Fibroblast of pulmonary artery (primary cell): ENCODE results near the gene IBTK.
"Not testable (repeated sequence)": the region's sequence is repeated elsewhere in the genome, so short reads cannot be mapped to it uniquely, and the experiment has no call there.

Experiments used
- DNase-seq: peaks from one replicate; pipeline ENCODE4 v3.0.0-alpha.2; 2010; ENCODE audit warnings: low read depth
- H3K4me3 ChIP-seq: replicated peaks from 2 replicates; pipeline ENCODE4 v1.5.1; 2011; ENCODE audit warnings: low read depth, mild to moderate bottlenecking, control low read depth, low read length, moderate library complexity
- TF ChIP-seq, protein P1 (sequence below): IDR thresholded peaks from 2 replicates; pipeline ENCODE4 v1.5.1; 2011; ENCODE audit warnings: mild to moderate bottlenecking, control low read depth, low read length, inconsistent platforms; ENCODE audit errors: missing control alignments

IBTK gene, protein sequence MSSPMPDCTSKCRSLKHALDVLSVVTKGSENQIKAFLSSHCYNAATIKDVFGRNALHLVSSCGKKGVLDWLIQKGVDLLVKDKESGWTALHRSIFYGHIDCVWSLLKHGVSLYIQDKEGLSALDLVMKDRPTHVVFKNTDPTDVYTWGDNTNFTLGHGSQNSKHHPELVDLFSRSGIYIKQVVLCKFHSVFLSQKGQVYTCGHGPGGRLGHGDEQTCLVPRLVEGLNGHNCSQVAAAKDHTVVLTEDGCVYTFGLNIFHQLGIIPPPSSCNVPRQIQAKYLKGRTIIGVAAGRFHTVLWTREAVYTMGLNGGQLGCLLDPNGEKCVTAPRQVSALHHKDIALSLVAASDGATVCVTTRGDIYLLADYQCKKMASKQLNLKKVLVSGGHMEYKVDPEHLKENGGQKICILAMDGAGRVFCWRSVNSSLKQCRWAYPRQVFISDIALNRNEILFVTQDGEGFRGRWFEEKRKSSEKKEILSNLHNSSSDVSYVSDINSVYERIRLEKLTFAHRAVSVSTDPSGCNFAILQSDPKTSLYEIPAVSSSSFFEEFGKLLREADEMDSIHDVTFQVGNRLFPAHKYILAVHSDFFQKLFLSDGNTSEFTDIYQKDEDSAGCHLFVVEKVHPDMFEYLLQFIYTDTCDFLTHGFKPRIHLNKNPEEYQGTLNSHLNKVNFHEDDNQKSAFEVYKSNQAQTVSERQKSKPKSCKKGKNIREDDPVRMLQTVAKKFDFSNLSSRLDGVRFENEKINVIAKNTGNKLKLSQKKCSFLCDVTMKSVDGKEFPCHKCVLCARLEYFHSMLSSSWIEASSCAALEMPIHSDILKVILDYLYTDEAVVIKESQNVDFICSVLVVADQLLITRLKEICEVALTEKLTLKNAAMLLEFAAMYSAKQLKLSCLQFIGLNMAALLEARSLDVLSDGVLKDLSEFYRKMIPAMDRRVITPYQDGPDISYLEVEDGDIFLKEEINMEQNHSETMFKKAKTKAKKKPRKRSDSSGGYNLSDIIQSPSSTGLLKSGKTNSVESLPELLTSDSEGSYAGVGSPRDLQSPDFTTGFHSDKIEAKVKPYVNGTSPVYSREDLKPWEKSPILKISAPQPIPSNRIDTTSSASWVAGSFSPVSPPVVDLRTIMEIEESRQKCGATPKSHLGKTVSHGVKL (N-terminal part only)

DNA sequence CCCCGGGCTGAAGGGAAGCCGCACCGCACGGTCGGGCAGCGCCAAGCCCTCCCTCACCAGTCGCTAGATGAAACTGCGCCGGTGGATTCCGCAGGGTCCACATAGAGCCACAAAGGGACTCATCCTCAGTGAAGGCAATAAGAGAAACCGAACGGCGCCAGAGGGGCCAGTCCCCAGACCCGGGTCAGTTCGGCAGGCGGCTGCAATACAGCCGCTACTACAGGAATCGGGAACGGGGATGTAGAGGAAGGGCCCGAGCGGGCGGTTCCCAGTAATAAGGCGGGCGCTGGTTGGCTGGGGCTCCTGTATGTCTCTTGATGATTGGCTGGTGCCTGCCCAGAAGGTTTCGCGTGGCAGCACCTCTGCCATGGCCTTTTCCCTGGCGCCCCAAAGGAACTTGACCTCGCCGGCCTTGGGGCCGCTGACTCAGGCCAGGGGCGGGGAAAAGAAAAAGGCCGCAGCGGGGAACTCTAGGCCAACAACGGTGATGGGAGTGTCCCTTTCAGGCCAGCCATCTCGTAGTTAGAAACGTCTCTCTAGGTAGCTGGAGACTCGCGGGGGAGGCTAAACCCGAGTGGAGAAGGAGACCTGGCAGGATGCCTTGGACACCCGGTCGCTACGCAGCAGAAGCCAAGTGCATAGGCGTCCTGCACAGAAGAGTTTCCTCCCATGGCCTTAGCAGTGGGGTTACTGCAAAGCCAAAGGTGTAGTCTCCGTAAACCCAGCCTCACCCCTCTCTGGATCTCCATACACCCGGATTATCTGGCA, at the start of gene IBTK:
Gene IBTK, minus strand, starts transcription at position 240 of the 768 bp plus-strand sequence. CDS start 7,258 bp downstream, outside the sequence.
- peak; percentile 94 for DNase-seq
- peak within 1 kb of the TSS; percentile 85 for H3K4me3 ChIP-seq
- TF ChIP-seq, protein P1, sequence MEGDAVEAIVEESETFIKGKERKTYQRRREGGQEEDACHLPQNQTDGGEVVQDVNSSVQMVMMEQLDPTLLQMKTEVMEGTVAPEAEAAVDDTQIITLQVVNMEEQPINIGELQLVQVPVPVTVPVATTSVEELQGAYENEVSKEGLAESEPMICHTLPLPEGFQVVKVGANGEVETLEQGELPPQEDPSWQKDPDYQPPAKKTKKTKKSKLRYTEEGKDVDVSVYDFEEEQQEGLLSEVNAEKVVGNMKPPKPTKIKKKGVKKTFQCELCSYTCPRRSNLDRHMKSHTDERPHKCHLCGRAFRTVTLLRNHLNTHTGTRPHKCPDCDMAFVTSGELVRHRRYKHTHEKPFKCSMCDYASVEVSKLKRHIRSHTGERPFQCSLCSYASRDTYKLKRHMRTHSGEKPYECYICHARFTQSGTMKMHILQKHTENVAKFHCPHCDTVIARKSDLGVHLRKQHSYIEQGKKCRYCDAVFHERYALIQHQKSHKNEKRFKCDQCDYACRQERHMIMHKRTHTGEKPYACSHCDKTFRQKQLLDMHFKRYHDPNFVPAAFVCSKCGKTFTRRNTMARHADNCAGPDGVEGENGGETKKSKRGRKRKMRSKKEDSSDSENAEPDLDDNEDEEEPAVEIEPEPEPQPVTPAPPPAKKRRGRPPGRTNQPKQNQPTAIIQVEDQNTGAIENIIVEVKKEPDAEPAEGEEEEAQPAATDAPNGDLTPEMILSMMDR, result no peak

DNA sequence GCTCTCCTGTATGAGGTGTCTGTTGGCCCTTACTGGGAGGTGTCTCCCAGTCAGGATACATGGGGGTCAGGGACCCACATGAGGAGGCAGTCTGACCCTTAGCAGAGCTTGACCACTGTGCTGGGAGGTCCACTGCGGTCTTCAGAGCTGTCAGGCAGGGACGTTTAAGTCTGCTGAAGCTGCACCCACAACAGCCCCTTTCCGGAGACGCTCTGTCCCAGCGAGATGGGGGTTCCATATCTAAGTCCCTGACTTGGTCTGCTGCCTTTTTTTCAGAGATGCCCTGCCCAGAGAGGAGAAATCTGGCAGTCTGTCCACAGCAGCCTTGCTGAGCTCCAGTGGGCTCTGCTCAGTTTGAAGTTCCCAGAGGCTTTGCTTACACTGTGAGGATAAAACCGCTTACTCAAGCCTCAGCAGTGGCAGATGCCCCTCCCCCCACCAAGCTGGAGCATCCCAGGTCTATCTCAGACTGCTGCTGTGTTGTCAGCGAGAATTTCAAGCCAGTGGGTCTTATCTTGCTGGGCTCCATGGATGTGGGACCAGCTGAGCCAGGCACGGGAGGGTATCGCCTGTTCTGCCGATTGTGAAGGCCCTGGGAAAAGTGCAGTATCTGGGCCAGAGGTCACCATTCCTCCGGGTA, 36.3 kb upstream of the IBTK start:
- DNase-seq, result no peak
- TF ChIP-seq, protein P1, result no peak

DNA sequence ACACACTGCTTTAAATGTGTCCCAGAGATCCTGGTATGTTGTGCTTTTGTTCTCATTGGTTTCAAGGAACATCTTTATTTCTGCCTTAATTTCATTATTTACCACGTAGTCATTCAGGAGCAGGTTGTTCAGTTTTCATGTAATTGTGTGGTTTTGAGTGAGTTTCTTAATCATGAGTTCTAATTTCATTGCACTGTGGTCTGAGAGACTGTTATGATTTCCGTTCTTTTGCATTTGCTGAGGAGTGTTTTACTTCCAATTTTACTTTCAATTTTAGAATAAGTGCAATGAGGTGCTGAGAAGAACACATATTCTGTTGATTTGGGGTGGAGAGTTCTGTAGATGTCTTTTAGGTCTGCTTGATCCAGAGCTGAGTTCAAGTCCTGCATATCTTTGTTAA, 34.0 kb upstream of the IBTK start:
- H3K4me3 ChIP-seq, DNase-seq: not testable (repeated sequence)

More for the DNA sequence above, 36.3 kb upstream of the IBTK start:
- no peak overlapping the region for H3K4me3 ChIP-seq

GRCh38 chr6:82277686-82278085, 30.1 kb upstream of the IBTK start:
- DNase-seq, result no peak
- no peak overlapping the region for H3K4me3 ChIP-seq
- TF ChIP-seq, protein P1, result no peak

- no peak overlapping the region for H3K4me3 ChIP-seq
- no peak for DNase-seq
- TF ChIP-seq, protein P1, result no peak
These were observed 28.1 kb upstream of the IBTK start for GRCh38 chr6:82275686-82276085.

GRCh38 chr6:82273295-82273694, 25.8 kb upstream of the IBTK start:
- H3K4me3 ChIP-seq, result no peak overlapping the region
- DNase-seq, result no peak
- TF ChIP-seq, protein P1, result no peak
